ENCODE results near the gene CLTRN.
"Not testable (repeated sequence)": the region's sequence is repeated elsewhere in the genome, so short reads cannot be mapped to it uniquely, and the experiment has no call there.

The CLTRN gene

GRCh38 chrX:15674841-15675489 lies 10.4 kb upstream of the CLTRN start:
- DNase-seq (ENCODE audit: low read depth), result peak; percentile 89
- no peak for TF ChIP-seq CTCF (conservative IDR thresholded peaks at IDR 0.05; ENCODE audit: low read length)
- H3K4me3 ChIP-seq (ENCODE audit: low read length), result peak overlapping the region; percentile 89

GRCh38 chrX:15674514-15674840 lies 9.9 kb upstream of the CLTRN start:
- no peak for TF ChIP-seq CTCF (conservative IDR thresholded peaks at IDR 0.05; ENCODE audit: low read length)
- H3K4me3 ChIP-seq (ENCODE audit: low read length), result peak overlapping the region; percentile 89

DNA sequence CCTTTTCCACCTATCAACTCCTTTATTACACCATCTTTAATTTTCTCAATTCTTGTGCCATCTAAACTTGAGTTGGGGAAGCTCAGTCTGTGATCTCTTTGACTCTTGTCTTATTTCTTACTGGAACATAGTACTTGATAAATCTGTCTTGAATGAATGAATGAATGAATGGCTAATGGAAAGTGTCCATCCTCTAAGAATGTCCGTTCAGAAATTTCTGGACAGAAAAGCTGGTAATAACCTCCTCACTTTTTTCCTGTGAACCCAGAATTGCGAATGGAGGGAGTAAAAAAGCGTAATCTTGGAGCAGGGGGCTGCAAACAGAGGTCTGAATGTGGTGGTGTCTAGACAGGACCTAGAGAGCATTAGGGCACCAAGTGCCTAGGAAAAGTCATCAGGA lies 9.4 kb upstream of the CLTRN start:
- no peak for TF ChIP-seq CTCF (conservative IDR thresholded peaks at IDR 0.05; ENCODE audit: low read length)
- H3K4me3 ChIP-seq (ENCODE audit: low read length), result peak overlapping the region; percentile 89
- no peak for DNase-seq (ENCODE audit: low read depth)

More at GRCh38 chrX:15674514-15674840, 9.9 kb upstream of the CLTRN start:
- DNase-seq (ENCODE audit: low read depth), result no peak

- no peak for DNase-seq (ENCODE audit: low read depth)
- no peak for TF ChIP-seq CTCF (conservative IDR thresholded peaks at IDR 0.05; ENCODE audit: low read length)
- H3K4me3 ChIP-seq (ENCODE audit: low read length), result no peak overlapping the region
Measured at GRCh38 chrX:15672881-15673280, 8.3 kb upstream of the CLTRN start.

GRCh38 chrX:15663439-15663838 lies 1.2 kb downstream of the CLTRN start:
- DNase-seq (ENCODE audit: low read depth), result no peak
- no peak overlapping the region for H3K4me3 ChIP-seq (ENCODE audit: low read length)
- TF ChIP-seq CTCF (conservative IDR thresholded peaks at IDR 0.05; ENCODE audit: low read length), result no peak

GRCh38 chrX:15654804-15655203 lies 9.8 kb downstream of the CLTRN start:
- not testable (repeated sequence) for H3K4me3 ChIP-seq (ENCODE audit: low read length); DNase-seq (ENCODE audit: low read depth)

- no peak for DNase-seq (ENCODE audit: low read depth)
- TF ChIP-seq CTCF (conservative IDR thresholded peaks at IDR 0.05; ENCODE audit: low read length), result no peak
Measured at GRCh38 chrX:15653961-15654360, 10.6 kb downstream of the CLTRN start.

GRCh38 chrX:15647510-15647909 lies 17.1 kb downstream of the CLTRN start:
- not testable (repeated sequence) for DNase-seq (ENCODE audit: low read depth); H3K4me3 ChIP-seq (ENCODE audit: low read length)

More at GRCh38 chrX:15653961-15654360, 10.6 kb downstream of the CLTRN start:
- no peak overlapping the region for H3K4me3 ChIP-seq (ENCODE audit: low read length)
